HCT116 (cell line): ENCODE measurements around the gene RBM44.

ENCODE experiments used
- CTCF ChIP-seq, 3 experiments: fragments of 200-600 bp in 1 of 3; sonication (generic) in 1 of 3; IDR thresholded peaks in 2 of 3; conservative IDR thresholded peaks in 1 of 3; 2 replicates each; pipeline ENCODE4 v1.5.1; 2012 to 2017; ENCODE audit warnings: low read depth in 2 of 3, low read length in 2 of 3, antibody characterized with exemption in 1 of 3, borderline replicate concordance in 1 of 3, control low read depth in 1 of 3, mild to moderate bottlenecking in 1 of 3, mixed read lengths in 1 of 3, mixed run types in 1 of 3, moderate library complexity in 1 of 3; ENCODE audit not compliant: insufficient read depth in 1 of 3
- EGR1 ChIP-seq: IDR thresholded peaks from 2 replicates; pipeline ENCODE4 v1.6.1; 2012; ENCODE audit warnings: low read depth
- EZH2 ChIP-seq: fragments of 200-600 bp; sonication (generic); IDR thresholded peaks from 2 replicates; pipeline ENCODE4 v1.6.1; 2017; ENCODE audit warnings: antibody characterized with exemption, mixed run types
- POLR2A ChIP-seq: IDR thresholded peaks from 2 replicates; pipeline ENCODE4 v1.7.0; 2011; ENCODE audit warnings: borderline replicate concordance; ENCODE audit not compliant: insufficient read depth, insufficient read length; ENCODE audit errors: extremely low read depth
- POLR2AphosphoS5 ChIP-seq: IDR thresholded peaks from 2 replicates; pipeline ENCODE4 v1.6.1; 2011; ENCODE audit warnings: mild to moderate bottlenecking, low read depth, low read length, moderate library complexity
- RAD21 ChIP-seq: IDR thresholded peaks from 2 replicates; pipeline ENCODE4 v1.6.1; 2012; ENCODE audit warnings: low read depth, mild to moderate bottlenecking
- SRF ChIP-seq: IDR thresholded peaks from 2 replicates; pipeline ENCODE4 v1.6.1; 2012; ENCODE audit warnings: low read depth
- ZNF274 ChIP-seq: fragments of 200-500 bp; sonication (Bioruptor generic); IDR thresholded peaks from 2 replicates; pipeline ENCODE4 v1.6.1; 2014; ENCODE audit warnings: mild to moderate bottlenecking, low read depth, low read length, inconsistent platforms

GRCh38 chr2:237772513-237772912 lies 26.1 kb upstream of the RBM44 start:
- TF ChIP-seq CTCF (IDR thresholded peaks at IDR 0.05 in 2 of 3, conservative IDR thresholded peaks at IDR 0.05 in 1 of 3; ENCODE audit: borderline replicate concordance in 1 of 3, insufficient read depth in 1 of 3, low read depth in 2 of 3, low read length in 2 of 3) (no peak), POLR2AphosphoS5 (no peak), POLR2A (no peak), EZH2 (no peak), ZNF274 (no peak), EGR1 (no peak), SRF (no peak), RAD21 (no peak)
